Suprapubic skin (tissue), 3 donors: ENCODE data around the gene ZSWIM5.
"Not testable (repeated sequence)": the region's sequence is repeated elsewhere in the genome, so short reads cannot be mapped to it uniquely, and the experiment has no call there.

Experiments used
- EP300 ChIP-seq: sonication (generic); formaldehyde crosslinking; IDR thresholded peaks from one replicate; pipeline ENCODE4 v1.6.1; 2017; ENCODE audit warnings: antibody characterized with exemption
- POLR2A ChIP-seq, 2 donors: fragments of 450-650 bp; IDR thresholded peaks; one replicate each; pipeline ENCODE4 v1.6.1; 2017; ENCODE audit warnings: antibody characterized with exemption in 2 of 2, mild to moderate bottlenecking in 2 of 2, moderate library complexity in 2 of 2
- TF ChIP-seq, protein P1 (sequence below), 2 donors: fragments of 200-600 bp in 1 of 2; fragments of 450-650 bp in 1 of 2; sonication (generic) in 1 of 2; IDR thresholded peaks; one replicate each; pipeline ENCODE4 v1.5.1; 2016 to 2019; ENCODE audit warnings: antibody characterized with exemption in 2 of 2, mild to moderate bottlenecking in 1 of 2, moderate library complexity in 1 of 2

DNA sequence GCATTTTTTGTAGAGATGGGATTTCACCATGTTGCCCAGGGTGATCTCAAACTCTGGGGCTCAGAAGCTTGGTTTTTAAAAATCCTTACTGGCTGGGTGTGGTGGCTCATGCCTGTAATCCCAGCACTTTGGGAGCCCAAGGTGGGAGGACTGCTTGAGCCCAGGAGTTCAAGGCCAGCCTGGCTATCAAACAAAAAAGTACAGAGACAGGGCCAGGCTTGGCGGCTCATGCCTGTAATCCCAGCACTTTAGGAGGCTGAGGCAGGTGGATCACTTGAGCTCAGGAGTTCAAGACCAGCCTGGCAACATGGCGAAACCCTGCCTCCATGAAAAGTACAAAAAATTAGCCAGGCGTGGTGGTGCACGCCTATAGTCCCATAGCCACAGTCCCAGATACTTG is 112.0 kb downstream of the ZSWIM5 start:
- TF ChIP-seq EP300; POLR2A (IDR thresholded peaks at IDR 0.05): not testable (repeated sequence)
- TF ChIP-seq, protein P1, sequence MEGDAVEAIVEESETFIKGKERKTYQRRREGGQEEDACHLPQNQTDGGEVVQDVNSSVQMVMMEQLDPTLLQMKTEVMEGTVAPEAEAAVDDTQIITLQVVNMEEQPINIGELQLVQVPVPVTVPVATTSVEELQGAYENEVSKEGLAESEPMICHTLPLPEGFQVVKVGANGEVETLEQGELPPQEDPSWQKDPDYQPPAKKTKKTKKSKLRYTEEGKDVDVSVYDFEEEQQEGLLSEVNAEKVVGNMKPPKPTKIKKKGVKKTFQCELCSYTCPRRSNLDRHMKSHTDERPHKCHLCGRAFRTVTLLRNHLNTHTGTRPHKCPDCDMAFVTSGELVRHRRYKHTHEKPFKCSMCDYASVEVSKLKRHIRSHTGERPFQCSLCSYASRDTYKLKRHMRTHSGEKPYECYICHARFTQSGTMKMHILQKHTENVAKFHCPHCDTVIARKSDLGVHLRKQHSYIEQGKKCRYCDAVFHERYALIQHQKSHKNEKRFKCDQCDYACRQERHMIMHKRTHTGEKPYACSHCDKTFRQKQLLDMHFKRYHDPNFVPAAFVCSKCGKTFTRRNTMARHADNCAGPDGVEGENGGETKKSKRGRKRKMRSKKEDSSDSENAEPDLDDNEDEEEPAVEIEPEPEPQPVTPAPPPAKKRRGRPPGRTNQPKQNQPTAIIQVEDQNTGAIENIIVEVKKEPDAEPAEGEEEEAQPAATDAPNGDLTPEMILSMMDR (IDR thresholded peaks at IDR 0.05): not testable (repeated sequence)
